HG03108 (cell line): ENCODE results near the gene TMEM192.
"Not testable (repeated sequence)": the region's sequence is repeated elsewhere in the genome, so short reads cannot be mapped to it uniquely, and the experiment has no call there.

ENCODE experiments used
- ATAC-seq: cut with Tn5 transposase; IDR thresholded peaks from one replicate; pipeline ENCODE4 v1.9.1; 2021; ENCODE audit warnings: moderate library complexity; ENCODE audit not compliant: unreplicated experiment

Gene TMEM192

DNA sequence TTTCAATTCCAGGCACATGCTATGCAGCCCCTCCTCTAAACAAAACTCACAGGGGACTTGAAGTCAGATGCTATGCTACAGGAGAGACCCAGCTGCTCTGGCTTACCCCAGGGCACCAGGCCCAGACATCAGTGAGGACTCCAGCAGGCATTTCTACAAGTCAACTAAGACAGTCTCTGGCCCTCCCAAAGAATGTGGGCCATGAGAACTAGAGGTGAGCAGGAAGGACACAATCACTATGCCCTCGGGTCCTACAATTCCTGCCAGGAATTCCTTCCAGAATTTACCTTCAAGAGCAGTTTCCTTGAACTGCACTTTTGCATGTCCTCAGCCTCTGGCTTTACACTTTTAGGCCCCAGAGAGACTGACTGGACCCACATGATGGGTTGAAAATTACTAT lies 17.4 kb downstream of the TMEM192 start:
- no peak for ATAC-seq

DNA sequence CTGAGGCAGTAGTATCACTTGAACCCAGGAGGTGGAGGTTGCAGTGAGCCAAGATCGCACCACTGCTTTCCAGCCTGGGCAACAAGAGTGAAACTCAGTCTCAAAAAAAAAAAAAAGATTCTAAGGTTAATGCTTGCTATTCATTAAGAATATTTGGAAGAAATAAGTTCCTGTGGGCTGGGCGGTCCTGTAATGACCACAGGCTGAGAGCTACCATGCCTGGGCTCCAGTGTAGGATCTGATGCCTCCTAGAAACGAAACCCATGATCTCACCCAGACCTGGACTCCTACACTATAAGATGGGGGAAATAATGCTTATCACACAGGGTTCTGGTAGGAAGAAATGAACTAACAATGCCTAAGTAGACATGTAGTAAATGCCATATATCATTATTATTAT lies 17.8 kb downstream of the TMEM192 start:
- no peak for ATAC-seq

DNA sequence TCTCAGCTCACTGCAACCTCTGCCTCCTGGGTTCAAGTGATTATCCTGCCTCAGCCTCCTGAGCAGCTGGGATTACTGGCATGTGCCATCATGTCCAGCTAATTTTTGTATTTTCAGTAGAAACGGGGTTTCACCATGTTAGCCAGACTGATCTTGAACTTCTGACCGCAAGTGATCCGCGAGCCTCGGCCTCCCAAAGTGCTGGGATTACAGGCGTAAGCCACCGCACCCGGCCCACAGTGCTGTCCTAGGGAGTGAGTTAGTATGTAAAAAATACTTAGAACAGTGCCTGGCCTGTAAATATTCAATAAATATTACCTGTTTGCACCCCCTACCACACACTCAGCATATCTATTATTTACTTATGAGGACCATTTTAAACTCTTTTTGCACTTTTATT lies 20.5 kb downstream of the TMEM192 start:
- not testable (repeated sequence) for ATAC-seq

DNA sequence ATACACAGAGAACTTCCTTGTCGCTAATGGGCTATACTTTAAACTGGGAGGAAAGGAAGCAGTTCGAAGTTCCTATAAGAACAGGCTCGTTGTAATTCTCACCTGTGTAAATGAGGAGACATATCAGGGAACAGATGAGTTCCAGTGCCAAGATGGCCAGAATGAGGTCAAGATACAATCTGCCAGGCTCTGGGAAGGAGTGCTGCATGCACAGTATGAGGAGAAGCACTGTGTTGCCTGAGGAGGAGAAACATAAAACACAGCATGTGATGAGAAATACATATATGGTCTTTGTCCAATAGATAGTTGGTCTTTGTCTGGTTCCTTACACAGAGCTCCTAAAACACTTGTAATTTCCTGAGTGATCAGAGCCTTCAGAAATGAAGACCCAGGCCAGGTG lies 24.3 kb downstream of the TMEM192 start:
- ATAC-seq = no peak

DNA sequence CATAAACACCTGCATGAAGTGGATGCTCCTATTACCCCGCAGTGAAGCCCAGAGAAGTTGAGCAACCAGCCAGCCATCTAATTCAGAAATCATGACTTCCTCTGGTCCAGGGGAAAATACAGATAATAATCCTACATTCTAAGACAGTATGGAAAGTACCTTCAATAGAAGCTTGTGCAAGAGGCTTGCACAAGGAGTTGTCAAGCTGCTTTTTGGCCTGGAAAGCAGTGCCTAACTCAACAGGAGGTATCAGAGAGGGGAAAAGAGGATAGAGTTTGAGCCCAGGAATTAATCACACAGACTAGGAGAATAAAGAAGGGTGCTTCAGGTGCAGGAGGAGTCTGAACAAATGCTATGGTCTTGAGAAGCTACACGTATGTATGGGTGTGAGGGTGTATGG lies 26.7 kb downstream of the TMEM192 start:
- no peak for ATAC-seq

DNA sequence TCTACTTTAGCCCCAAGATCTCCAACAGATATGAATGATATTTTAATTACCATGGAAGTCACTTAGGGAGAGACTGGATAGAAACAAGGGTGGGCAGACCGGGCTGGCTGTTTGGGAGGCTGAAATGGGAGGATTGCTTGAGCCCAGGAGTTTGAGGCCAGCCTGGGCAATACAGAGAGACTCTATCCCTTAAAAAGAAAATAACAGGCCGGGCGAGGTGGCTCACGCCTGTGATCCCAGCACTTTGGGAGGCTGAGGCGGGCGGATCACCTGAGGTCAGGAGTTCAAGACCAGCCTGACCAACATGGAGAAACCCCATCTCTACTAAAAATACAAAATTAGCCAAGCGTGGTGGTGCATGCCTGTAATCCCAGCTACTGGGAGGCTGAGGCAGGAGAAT lies 27.9 kb downstream of the TMEM192 start:
- ATAC-seq = not testable (repeated sequence)

DNA sequence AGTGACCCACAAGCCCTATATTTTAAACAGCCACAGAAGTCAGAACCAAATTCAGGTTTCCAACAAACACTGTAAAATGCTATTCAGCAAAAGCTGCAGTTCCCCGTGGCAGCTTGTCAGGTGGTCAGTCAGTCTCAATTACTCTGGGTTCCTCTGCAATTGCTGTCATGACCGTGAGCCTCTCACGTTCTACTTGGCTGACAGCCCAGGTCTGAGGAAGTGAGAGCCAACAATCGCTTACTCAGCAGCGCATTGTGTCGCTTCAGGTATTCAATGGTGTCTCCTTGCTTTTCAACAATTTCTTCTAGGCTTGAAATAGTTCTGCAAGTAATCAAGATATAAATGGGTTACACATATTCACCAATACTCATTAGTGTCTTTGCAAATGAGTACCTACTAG lies 33.2 kb downstream of the TMEM192 start:
- no peak for ATAC-seq

DNA sequence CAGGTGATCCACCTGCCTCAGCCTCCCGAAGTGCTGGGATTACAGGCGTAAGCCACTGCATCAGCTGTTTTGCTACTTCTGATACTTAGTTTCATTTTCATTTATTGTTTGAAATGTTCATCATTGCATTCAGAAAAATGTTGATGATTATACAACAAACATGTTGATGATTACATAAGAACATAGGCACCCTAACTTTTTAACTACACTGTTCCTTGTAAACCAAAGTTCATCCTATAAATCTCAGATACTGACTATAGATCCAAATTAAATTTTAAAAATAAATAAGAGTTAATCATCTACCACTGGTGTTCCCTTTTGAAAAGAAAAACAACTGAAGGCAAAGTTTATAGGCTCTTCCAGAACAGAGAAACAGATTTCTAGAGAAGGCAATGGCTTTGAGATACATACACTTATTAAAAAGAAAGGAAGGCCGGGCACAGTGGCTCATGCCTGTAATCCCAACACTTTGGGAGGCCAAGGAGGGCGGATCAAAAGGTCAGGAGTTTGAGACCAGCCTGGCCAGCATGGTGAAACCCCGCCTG lies 35.6 kb downstream of the TMEM192 start:
- ATAC-seq = no peak

DNA sequence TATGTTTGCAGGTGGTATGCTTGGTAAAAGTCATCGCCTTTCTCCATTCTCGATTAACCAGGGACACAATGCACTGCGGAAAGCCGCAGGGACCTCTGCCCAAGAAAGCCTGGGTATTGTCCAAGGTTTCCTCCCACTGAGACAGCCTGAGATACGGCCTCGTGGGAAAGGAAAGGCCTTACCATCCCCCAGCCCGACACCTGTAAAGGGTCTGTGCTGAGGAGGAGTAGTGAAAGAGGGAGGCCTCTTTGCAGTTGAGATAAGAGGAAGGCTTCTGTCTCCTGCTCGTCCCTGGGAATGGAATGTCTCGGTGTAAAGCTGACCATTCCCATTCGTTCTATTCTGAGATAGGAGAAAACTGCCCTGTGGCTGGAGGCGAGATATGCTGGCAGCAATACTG lies 39.3 kb downstream of the TMEM192 start:
- not testable (repeated sequence) for ATAC-seq

DNA sequence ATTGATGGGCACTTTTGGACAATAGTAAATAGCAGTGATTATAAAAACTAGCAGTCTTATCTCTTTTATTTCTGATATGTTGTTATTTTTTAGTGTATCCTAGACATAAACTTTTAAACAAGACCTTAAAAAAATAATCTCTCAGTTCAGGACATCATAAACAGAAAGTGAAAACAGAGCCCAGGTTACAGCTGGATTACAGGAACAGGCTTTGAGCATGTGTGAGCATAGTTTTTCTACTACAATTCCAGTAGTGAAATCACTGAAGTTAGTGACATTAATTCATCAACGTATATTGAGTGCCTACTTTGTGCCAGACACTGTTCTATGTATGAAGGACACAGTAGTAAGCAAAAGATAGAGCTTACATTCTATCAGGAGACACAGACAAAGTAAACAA lies 42.1 kb downstream of the TMEM192 start:
- no peak for ATAC-seq

DNA sequence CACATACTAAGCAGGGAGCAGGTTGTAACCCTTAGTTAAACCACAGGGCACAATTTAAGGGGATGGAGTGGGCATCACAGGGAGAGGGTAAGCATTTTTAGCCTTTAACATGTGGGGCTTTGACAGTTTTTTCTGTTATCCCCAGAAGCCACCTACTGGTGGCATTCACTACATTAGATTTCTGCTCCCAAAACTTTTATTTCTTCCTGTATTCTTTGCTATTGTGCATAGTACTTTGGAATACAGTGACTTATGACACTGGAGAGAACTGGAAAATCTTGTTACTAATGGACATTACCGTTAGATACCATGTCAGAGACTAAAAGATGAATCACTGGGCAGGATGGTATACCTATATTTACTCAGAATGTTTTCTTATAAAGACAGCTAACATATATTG lies 51.7 kb downstream of the TMEM192 start:
- ATAC-seq = no peak

DNA sequence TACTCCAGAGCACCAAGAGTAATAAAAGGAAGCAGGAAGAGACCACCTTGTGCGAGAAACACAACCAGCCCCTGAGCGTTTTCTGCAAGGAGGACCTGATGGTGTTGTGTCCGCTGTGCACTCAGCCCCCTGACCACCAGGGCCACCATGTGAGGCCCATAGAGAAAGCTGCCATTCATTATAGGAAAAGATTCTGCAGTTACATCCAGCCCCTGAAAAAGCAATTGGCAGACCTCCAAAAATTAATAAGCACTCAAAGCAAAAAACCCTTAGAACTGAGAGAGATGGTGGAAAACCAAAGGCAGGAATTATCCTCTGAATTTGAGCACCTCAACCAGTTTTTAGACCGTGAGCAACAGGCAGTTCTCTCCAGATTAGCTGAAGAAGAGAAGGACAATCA lies 53.3 kb downstream of the TMEM192 start:
- no peak for ATAC-seq

DNA sequence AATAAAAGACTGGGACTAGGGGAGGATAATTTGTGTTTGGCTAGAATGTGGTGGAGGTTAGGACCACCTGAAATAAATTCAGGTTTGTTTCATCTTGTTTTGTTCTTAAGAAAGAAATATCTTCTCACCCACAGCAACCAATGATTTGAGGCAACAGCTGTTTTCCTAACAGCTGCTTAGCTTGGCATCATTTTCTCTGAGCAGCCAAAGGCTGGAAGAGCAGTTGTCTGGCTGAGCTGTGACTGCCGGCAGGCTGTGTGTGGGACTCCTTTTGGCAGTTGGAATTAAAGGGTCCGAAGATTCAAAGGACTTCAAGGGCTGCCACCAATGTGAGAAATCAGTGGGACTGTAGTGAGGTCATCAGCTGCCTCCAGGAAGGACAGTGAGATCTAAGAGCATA lies 54.0 kb downstream of the TMEM192 start:
- no peak for ATAC-seq

DNA sequence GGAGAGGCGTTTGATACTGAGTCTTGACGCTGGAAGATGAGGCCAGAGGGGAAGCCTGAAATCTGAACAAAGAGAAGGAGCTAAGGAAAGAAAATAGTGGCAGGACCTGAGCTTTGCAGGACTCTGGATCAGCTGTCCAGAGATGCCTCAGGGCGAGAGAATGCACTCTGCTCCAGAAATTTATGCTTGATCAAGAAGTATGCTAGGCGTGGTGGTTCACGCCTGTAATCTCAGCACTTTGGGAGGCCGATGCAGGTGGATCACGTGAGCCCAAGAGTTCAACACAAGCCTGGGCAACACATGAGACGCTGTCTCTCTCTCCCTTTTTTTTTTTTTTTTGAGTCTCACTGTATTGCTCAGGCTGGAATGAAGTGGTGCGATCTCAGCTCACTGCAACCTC lies 57.1 kb downstream of the TMEM192 start:
- no peak for ATAC-seq

DNA sequence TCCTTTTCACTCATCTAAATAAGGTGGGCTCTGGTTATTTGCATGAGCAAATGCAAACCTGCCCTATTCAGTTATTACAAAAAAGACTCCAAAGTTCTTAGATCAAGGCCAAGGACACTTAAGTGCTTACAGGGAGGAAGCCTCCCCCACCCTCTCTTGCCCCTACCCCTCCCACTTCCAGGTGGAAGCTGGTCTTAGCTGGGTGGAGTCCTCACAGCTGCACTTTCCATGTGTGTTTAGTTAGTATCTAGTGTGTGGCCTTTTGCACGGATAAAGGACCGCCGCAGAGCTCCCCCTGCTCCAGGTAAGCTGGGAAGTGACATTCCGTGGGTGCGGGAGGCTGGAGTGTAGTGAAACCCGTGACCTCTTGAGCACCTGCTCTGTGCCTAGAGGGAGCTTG lies 59.0 kb downstream of the TMEM192 start, which contains the start of gene TRIM75:
Gene TRIM75 (plus strand): TSS at position 222 of the 400 bp plus-strand sequence. CDS start 5,282 bp downstream, outside the sequence.
- ATAC-seq = no peak

DNA sequence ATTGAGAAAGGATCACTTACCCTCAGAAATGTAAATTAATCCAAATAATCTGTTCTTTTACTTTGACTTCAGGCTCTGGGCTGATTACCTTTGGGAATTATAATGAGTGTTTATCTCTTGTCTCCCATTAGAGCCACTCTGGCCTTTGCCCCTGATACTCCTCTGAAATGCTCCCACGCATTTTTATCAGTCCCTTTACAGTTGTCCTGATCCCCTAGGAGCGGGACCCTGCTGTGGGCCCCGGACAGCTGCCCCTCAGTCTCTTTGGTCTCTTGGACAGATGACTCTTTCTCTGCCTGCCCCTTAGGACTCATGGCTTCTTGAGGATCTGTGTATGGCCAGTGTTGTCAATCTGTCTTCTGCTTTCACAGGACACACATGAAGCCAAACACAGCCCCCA lies 60.0 kb downstream of the TMEM192 start:
- ATAC-seq = no peak

DNA sequence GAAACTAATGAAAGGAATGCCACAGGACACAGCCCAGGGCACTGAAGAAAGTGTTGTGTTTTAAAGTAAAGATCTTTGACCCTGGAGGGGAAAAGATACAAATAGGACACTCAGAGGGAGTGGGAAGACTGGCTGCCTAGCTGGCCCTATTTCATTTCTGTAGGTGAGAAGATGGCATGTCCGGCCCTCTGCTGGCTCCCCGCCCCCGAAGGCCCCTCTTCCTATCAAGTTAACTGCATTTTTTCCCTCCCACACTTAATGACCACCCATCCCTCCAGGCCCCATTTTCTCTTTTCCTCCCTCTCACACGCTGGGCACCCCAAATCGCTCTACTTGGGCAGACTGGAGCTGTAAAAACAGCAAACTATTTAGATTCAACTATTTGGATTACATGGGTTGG lies 64.5 kb downstream of the TMEM192 start:
- no peak for ATAC-seq

DNA sequence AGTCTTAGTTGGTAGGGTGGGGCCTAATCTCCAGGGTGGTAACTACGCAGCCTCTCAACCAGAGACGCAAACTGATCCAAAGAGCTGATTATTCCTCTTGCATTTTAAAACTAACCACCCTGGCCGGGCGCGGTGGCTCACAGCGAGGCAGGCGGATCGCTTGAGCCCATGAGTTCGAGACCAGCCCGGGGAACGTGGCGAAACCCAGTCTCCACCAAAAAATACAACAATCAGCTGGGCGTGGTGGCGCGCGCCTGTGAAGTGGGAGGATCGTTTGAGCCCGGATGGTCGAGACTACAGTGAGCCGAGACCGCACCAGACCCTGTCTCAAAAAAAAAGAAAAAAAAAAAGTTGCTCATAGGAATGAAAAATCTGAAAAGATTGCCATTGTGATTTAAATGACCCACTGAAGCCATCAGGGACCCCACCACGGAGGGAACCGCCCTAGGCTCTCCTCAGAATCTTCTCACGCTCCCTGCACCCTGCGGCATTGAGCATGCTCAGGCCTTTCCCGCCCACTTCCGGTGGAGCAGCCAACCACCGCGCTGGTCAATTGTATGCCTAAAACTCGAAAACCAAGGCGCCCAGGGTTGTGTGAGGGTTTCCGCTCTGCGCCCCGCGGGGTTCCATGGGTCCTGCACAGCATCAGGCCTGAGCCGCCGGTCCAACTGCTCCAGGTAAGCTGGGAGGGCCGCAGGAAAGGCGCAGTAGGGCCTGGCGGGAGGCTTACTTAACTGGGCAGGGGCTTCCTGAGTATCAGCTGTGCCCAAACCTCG lies 81.0 kb downstream of the TMEM192 start, which contains the start of gene TRIM60:
Gene TRIM60 (plus strand): TSS at position 564 of the 776 bp plus-strand sequence. CDS start 8,074 bp downstream, outside the sequence.
- no peak for ATAC-seq

DNA sequence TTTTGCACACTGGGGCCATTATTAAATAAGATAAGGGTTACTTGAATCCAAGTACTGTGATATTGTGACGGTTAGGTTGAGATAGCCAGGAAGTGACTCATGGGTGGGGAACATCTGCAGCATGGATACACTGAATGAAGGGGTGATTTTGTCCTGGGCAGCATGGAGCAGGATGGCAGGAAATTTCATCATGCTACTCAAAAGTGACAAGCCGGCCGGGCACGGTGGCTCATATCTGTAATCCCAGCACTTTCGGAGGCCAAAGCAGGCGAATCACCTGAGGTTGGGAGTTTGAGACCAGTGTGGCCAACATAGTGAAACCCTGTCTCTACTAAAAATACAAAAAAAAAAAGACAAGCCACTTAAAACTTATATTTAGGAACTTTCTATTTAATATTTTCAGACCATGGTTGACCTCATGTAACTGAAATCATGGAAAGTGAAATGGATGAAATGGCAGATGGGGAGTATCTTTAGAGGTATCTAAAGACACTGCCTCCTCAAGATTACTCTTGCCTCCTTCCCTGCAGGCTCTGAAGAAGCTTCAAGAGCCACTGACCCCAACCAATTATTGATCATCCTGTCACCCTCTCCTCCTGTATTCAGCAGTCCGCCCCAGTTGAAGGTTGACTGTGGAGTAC lies 84.8 kb downstream of the TMEM192 start:
- ATAC-seq = no peak

DNA sequence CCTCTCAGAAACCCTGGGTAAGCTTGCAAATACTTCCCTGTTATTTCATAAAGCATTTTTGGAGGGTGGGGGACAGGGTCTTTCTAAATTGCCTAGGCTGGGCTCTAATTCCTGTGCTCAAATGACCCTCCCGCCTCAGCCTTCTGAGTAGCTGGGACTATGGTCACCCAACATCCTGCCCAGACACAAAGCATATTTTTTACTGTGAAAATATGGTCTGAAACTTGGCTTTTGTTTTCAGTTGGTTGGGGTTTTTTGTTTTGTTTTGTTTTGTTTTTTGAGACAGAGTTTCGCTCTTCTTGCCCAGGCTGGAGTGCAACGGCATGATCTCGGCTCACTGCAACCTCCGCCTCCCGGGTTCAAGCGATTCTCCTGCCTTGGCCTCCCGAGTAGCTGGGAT lies 86.9 kb downstream of the TMEM192 start:
- ATAC-seq = not testable (repeated sequence)
